Endothelial cell (in vitro differentiated cells): ENCODE data around the gene RAB30. TPM values are rescaled to one million over a fixed set of nuclear protein-coding genes. Genes with fewer than 3 reads are reported as not detected.
"Not testable (repeated sequence)": the region's sequence is repeated elsewhere in the genome, so short reads cannot be mapped to it uniquely, and the experiment has no call there.

ENCODE experiments used
- DNase-seq: peaks from one replicate; pipeline ENCODE4 v3.0.0; 2021; ENCODE audit warnings: low spot score
- H3K27ac Mint-ChIP-seq: one replicate; pipeline ENCODE4 v1.8.0; 2021; ENCODE audit warnings: mixed read lengths, inconsistent platforms; ENCODE audit not compliant: unreplicated experiment
- H3K27me3 Mint-ChIP-seq: one replicate; pipeline ENCODE4 v1.8.0; 2021; ENCODE audit warnings: mild to moderate bottlenecking, moderate library complexity, mixed read lengths, inconsistent platforms; ENCODE audit not compliant: unreplicated experiment
- H3K36me3 Mint-ChIP-seq: one replicate; pipeline ENCODE4 v1.8.0; 2021; ENCODE audit warnings: mild to moderate bottlenecking, low read depth, mixed read lengths, inconsistent platforms; ENCODE audit not compliant: unreplicated experiment
- H3K4me1 Mint-ChIP-seq: one replicate; pipeline ENCODE4 v1.8.0; 2021; ENCODE audit warnings: mild to moderate bottlenecking, mixed read lengths, inconsistent platforms; ENCODE audit not compliant: unreplicated experiment
- H3K4me3 Mint-ChIP-seq: one replicate; pipeline ENCODE4 v1.8.0; 2021; ENCODE audit warnings: mild to moderate bottlenecking, mixed read lengths, inconsistent platforms; ENCODE audit not compliant: unreplicated experiment
- H3K9me3 Mint-ChIP-seq: one replicate; pipeline ENCODE4 v1.8.0; 2021; ENCODE audit warnings: mixed read lengths, inconsistent platforms; ENCODE audit not compliant: unreplicated experiment
- CTCF ChIP-seq: fragments of 200-600 bp; sonication (generic); IDR thresholded peaks from one replicate; pipeline ENCODE4 v1.5.0; 2021; ENCODE audit warnings: antibody characterized with exemption; ENCODE audit not compliant: unreplicated experiment
- total RNA-seq: library from RNA; stranded (reverse); fragmentation: NEBNext Ultra II Directional; extraction: Animal tissue kit (Norgen Biotek cat#: 25700); gene quantifications from one replicate; pipeline ENCODE4 v1.2.1, GENCODE V29; 2021; ENCODE audit not compliant: unreplicated experiment

RAB30 gene
- total RNA-seq, 1 donor from 2014 or later: 18.6 TPM

- Mint-ChIP-seq H3K27ac (no peak overlapping the region), H3K4me1 (no peaks in the 10 kb centered on the region), H3K9me3 (no peaks in the 10 kb centered on the region), H3K4me3 (no peak overlapping the region), H3K36me3 (no peaks in the 10 kb centered on the region), H3K27me3 (no peaks in the 10 kb centered on the region)
- DNase-seq: no peak
- no peak for TF ChIP-seq CTCF
Observed at GRCh38 chr11:82974851-82975250, 96.8 kb downstream of the RAB30 start.

GRCh38 chr11:82974135-82974534 is 97.6 kb downstream of the RAB30 start:
- Mint-ChIP-seq H3K27me3 (no peaks in the 10 kb centered on the region), H3K27ac (no peak overlapping the region)
- no peak for DNase-seq

GRCh38 chr11:82972103-82972502 is 99.6 kb downstream of the RAB30 start:
- DNase-seq: no peak
- H3K4me1 Mint-ChIP-seq: no peaks in the 10 kb centered on the region
- H3K9me3 Mint-ChIP-seq: no peaks in the 10 kb centered on the region
- TF ChIP-seq CTCF: no peak
- no peak overlapping the region for H3K27ac Mint-ChIP-seq
- H3K36me3 Mint-ChIP-seq: no peaks in the 10 kb centered on the region
- H3K4me3 Mint-ChIP-seq: no peak overlapping the region
- H3K27me3 Mint-ChIP-seq: no peaks in the 10 kb centered on the region

More at GRCh38 chr11:82974135-82974534, 97.6 kb downstream of the RAB30 start:
- H3K9me3 Mint-ChIP-seq: no peaks in the 10 kb centered on the region
- H3K4me3 Mint-ChIP-seq: no peak overlapping the region
- no peak for TF ChIP-seq CTCF
- no peaks in the 10 kb centered on the region for H3K4me1 Mint-ChIP-seq
- H3K36me3 Mint-ChIP-seq: no peaks in the 10 kb centered on the region

- not testable (repeated sequence) for H3K36me3 Mint-ChIP-seq, H3K4me1 Mint-ChIP-seq, DNase-seq, H3K27ac Mint-ChIP-seq, H3K27me3 Mint-ChIP-seq, H3K9me3 Mint-ChIP-seq
- peak overlapping the region; percentile 31 for H3K4me3 Mint-ChIP-seq
Observed at GRCh38 chr11:82971519-82971946, 100.2 kb downstream of the RAB30 start.

GRCh38 chr11:82970507-82971083 is 101.1 kb downstream of the RAB30 start:
- not testable (repeated sequence) for H3K4me1 Mint-ChIP-seq, H3K9me3 Mint-ChIP-seq, H3K27ac Mint-ChIP-seq, H3K36me3 Mint-ChIP-seq, H3K4me3 Mint-ChIP-seq, H3K27me3 Mint-ChIP-seq
- DNase-seq: peak; percentile 37

- no peaks in the 10 kb centered on the region for H3K27me3 Mint-ChIP-seq
- no peak overlapping the region for H3K4me3 Mint-ChIP-seq
- no peaks in the 10 kb centered on the region for H3K4me1 Mint-ChIP-seq
- H3K27ac Mint-ChIP-seq: no peak overlapping the region
- no peak for DNase-seq
- no peaks in the 10 kb centered on the region for H3K9me3 Mint-ChIP-seq
- TF ChIP-seq CTCF: no peak
- H3K36me3 Mint-ChIP-seq: no peaks in the 10 kb centered on the region
Observed at GRCh38 chr11:82969811-82970210, 101.9 kb downstream of the RAB30 start.
